ENCODE results near the gene CTDSPL. TPM values are rescaled to one million over a fixed set of nuclear protein-coding genes. Genes with fewer than 3 reads are reported as not detected.

The CTDSPL gene
- total RNA-seq, 1 donor from 2014 or later, result 20.4 TPM

DNA sequence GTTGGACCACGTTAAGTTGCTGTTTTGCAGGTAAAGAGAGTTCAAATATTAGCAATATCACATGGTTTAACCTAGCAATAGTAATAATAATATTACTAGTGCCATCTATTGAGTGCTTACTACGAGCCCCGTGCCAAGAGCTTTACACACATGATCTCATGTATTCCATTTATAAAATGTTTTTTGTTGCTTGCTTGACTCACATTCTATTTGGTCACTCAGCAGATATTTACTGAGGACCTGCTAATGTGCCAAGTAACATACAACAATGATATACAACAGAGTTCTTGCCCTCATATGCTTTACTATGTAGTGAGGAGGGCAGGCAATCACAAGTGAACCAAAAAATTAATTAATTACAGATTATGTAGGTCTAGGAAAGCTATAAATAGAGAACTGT, 36.7 kb downstream of the CTDSPL start:
- no peak overlapping the region for H3K4me3 ChIP-seq (ENCODE audit: low read length in 3 of 3)
- no peak overlapping the region for H3K9ac ChIP-seq (ENCODE audit: low read depth in 1 of 3, low read length in 3 of 3)
- H3K27me3 ChIP-seq (ENCODE audit: control insufficient read depth in 3 of 3, insufficient read depth in 3 of 3, low read length in 3 of 3), result no peaks in the 10 kb centered on the region
- H3K9me3 ChIP-seq (ENCODE audit: control insufficient read depth in 3 of 3, low read length in 3 of 3), result no peaks in the 10 kb centered on the region
- H3K27ac ChIP-seq (ENCODE audit: low read depth, low read length), result no peak overlapping the region
- peaks cover 13 to 29% (median 15%) of the 10 kb centered on the region in 3 donors for H3K4me1 ChIP-seq (ENCODE audit: control insufficient read depth in 3 of 3, insufficient read depth in 3 of 3, low read length in 3 of 3)
- no peaks in the 10 kb centered on the region for H3K36me3 ChIP-seq (ENCODE audit: control insufficient read depth in 3 of 3, insufficient read depth in 3 of 3, low read length in 3 of 3)

DNA sequence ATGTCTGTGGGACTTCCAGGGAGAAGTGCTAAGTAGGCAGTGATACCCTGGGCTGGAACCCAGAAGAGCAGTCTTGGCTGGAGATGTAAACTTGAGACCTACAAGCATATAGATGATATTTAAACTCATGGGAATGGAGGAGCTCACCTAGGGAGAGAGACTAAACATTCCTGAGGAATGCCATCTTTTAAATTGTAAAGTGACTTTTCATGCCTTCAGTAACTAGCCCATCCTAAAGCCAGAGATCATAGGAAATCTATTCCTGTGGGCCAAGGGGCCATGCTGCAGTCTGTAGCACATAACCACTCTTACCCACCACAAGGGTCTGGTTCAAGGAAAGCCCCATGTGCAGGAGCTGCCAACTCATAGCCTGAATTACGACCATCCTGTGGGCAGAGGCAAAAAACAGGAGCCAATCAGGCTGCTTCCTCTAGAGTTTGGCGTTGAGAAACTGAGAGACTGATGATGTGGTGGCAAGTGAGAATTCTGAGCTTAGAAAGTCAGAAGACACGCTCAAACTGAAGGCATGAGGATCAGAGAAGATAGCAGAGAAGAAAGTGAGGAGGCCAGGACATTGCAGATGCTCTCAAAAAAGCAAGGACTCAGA, 37.5 kb downstream of the CTDSPL start:
- no peaks in the 10 kb centered on the region for H3K9me3 ChIP-seq (ENCODE audit: control insufficient read depth in 3 of 3, low read length in 3 of 3)
- no peaks in the 10 kb centered on the region for H3K36me3 ChIP-seq (ENCODE audit: control insufficient read depth in 3 of 3, insufficient read depth in 3 of 3, low read length in 3 of 3)
- no peak overlapping the region for H3K4me3 ChIP-seq (ENCODE audit: low read length in 3 of 3)
- H3K4me1 ChIP-seq (ENCODE audit: control insufficient read depth in 3 of 3, insufficient read depth in 3 of 3, low read length in 3 of 3), result peaks cover 13 to 28% (median 16%) of the 10 kb centered on the region in 3 donors
- H3K27ac ChIP-seq (ENCODE audit: low read depth, low read length), result no peak overlapping the region
- H3K27me3 ChIP-seq (ENCODE audit: control insufficient read depth in 3 of 3, insufficient read depth in 3 of 3, low read length in 3 of 3), result no peaks in the 10 kb centered on the region
- H3K9ac ChIP-seq (ENCODE audit: low read depth in 1 of 3, low read length in 3 of 3), result no peak overlapping the region

- Histone ChIP-seq H3K36me3 (ENCODE audit: control insufficient read depth in 3 of 3, insufficient read depth in 3 of 3, low read length in 3 of 3) (no peaks in the 10 kb centered on the region), H3K4me3 (ENCODE audit: low read length in 3 of 3) (no peak overlapping the region), H3K27me3 (ENCODE audit: control insufficient read depth in 3 of 3, insufficient read depth in 3 of 3, low read length in 3 of 3) (no peaks in the 10 kb centered on the region), H3K9ac (ENCODE audit: low read depth in 1 of 3, low read length in 3 of 3) (no peak overlapping the region), H3K4me1 (ENCODE audit: control insufficient read depth in 3 of 3, insufficient read depth in 3 of 3, low read length in 3 of 3) (peaks cover 13 to 31% (median 21%) of the 10 kb centered on the region in 3 donors), H3K9me3 (ENCODE audit: control insufficient read depth in 3 of 3, low read length in 3 of 3) (no peaks in the 10 kb centered on the region), H3K27ac (ENCODE audit: low read depth, low read length) (no peak overlapping the region)
These were observed 38.1 kb downstream of the CTDSPL start for GRCh38 chr3:37899711-37900306.

DNA sequence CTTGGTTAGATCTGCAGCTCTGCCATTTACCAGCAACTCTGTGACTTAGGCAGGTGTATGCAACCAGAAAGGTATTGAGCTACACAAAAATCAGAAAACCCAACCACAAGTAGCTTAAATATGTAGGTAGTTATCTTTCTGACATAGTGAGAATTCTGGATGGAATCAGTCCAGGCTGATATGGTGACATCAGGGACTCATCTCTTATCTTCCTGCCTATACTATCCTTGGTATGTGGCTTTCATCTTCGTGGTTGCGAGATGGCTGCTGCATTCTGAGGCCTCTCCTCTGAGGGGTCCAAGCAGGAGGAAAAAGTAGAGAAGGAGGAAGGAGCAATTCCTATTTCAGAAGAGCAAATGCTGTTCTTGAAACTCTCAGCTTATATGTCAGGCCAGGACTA, 40.0 kb downstream of the CTDSPL start:
- H3K9me3 ChIP-seq (ENCODE audit: control insufficient read depth in 3 of 3, low read length in 3 of 3), result no peaks in the 10 kb centered on the region
- peaks cover 33 to 47% (median 36%) of the 10 kb centered on the region in 3 donors for H3K4me1 ChIP-seq (ENCODE audit: control insufficient read depth in 3 of 3, insufficient read depth in 3 of 3, low read length in 3 of 3)
- no peak overlapping the region for H3K27ac ChIP-seq (ENCODE audit: low read depth, low read length)
- no peak overlapping the region for H3K4me3 ChIP-seq (ENCODE audit: low read length in 3 of 3)
- H3K36me3 ChIP-seq (ENCODE audit: control insufficient read depth in 3 of 3, insufficient read depth in 3 of 3, low read length in 3 of 3), result no peaks in the 10 kb centered on the region
- no peak overlapping the region for H3K9ac ChIP-seq (ENCODE audit: low read depth in 1 of 3, low read length in 3 of 3)
- H3K27me3 ChIP-seq (ENCODE audit: control insufficient read depth in 3 of 3, insufficient read depth in 3 of 3, low read length in 3 of 3), result no peaks in the 10 kb centered on the region

GRCh38 chr3:37902674-37903073, 41.0 kb downstream of the CTDSPL start:
- Histone ChIP-seq H3K9me3 (ENCODE audit: control insufficient read depth in 3 of 3, low read length in 3 of 3) (no peaks in the 10 kb centered on the region), H3K36me3 (ENCODE audit: control insufficient read depth in 3 of 3, insufficient read depth in 3 of 3, low read length in 3 of 3) (no peaks in the 10 kb centered on the region), H3K4me3 (ENCODE audit: low read length in 3 of 3) (no peak overlapping the region), H3K9ac (ENCODE audit: low read depth in 1 of 3, low read length in 3 of 3) (no peak overlapping the region), H3K27ac (ENCODE audit: low read depth, low read length) (no peak overlapping the region), H3K27me3 (ENCODE audit: control insufficient read depth in 3 of 3, insufficient read depth in 3 of 3, low read length in 3 of 3) (no peaks in the 10 kb centered on the region), H3K4me1 (ENCODE audit: control insufficient read depth in 3 of 3, insufficient read depth in 3 of 3, low read length in 3 of 3) (peaks cover 36 to 48% (median 40%) of the 10 kb centered on the region in 3 donors)

GRCh38 chr3:37903320-37903719, 41.6 kb downstream of the CTDSPL start:
- no peaks in the 10 kb centered on the region for H3K27me3 ChIP-seq (ENCODE audit: control insufficient read depth in 3 of 3, insufficient read depth in 3 of 3, low read length in 3 of 3)
- H3K9me3 ChIP-seq (ENCODE audit: control insufficient read depth in 3 of 3, low read length in 3 of 3), result no peaks in the 10 kb centered on the region
- H3K4me3 ChIP-seq (ENCODE audit: low read length in 3 of 3), result no peak overlapping the region
- H3K27ac ChIP-seq (ENCODE audit: low read depth, low read length), result no peak overlapping the region
- peaks cover 30 to 43% (median 38%) of the 10 kb centered on the region in 3 donors for H3K4me1 ChIP-seq (ENCODE audit: control insufficient read depth in 3 of 3, insufficient read depth in 3 of 3, low read length in 3 of 3)
- no peak overlapping the region for H3K9ac ChIP-seq (ENCODE audit: low read depth in 1 of 3, low read length in 3 of 3)
- H3K36me3 ChIP-seq (ENCODE audit: control insufficient read depth in 3 of 3, insufficient read depth in 3 of 3, low read length in 3 of 3), result no peaks in the 10 kb centered on the region

- Histone ChIP-seq H3K4me1 (ENCODE audit: control insufficient read depth in 3 of 3, insufficient read depth in 3 of 3, low read length in 3 of 3) (peaks cover 28 to 41% (median 35%) of the 10 kb centered on the region in 3 donors), H3K27ac (ENCODE audit: low read depth, low read length) (no peak overlapping the region), H3K4me3 (ENCODE audit: low read length in 3 of 3) (no peak overlapping the region), H3K27me3 (ENCODE audit: control insufficient read depth in 3 of 3, insufficient read depth in 3 of 3, low read length in 3 of 3) (no peaks in the 10 kb centered on the region), H3K9me3 (ENCODE audit: control insufficient read depth in 3 of 3, low read length in 3 of 3) (no peaks in the 10 kb centered on the region), H3K36me3 (ENCODE audit: control insufficient read depth in 3 of 3, insufficient read depth in 3 of 3, low read length in 3 of 3) (no peaks in the 10 kb centered on the region), H3K9ac (ENCODE audit: low read depth in 1 of 3, low read length in 3 of 3) (no peak overlapping the region)
These were observed 42.1 kb downstream of the CTDSPL start for GRCh38 chr3:37903734-37904133.

- Histone ChIP-seq H3K27me3 (ENCODE audit: control insufficient read depth in 3 of 3, insufficient read depth in 3 of 3, low read length in 3 of 3) (no peaks in the 10 kb centered on the region), H3K36me3 (ENCODE audit: control insufficient read depth in 3 of 3, insufficient read depth in 3 of 3, low read length in 3 of 3) (no peaks in the 10 kb centered on the region), H3K9me3 (ENCODE audit: control insufficient read depth in 3 of 3, low read length in 3 of 3) (no peaks in the 10 kb centered on the region), H3K4me1 (ENCODE audit: control insufficient read depth in 3 of 3, insufficient read depth in 3 of 3, low read length in 3 of 3) (peaks cover 28 to 34% (median 34%) of the 10 kb centered on the region in 3 donors), H3K27ac (ENCODE audit: low read depth, low read length) (peak overlapping the region; percentile 37), H3K9ac (ENCODE audit: low read depth in 1 of 3, low read length in 3 of 3) (no peak overlapping the region), H3K4me3 (ENCODE audit: low read length in 3 of 3) (no peak overlapping the region)
These were observed 42.9 kb downstream of the CTDSPL start for GRCh38 chr3:37904601-37905000.

- Histone ChIP-seq H3K4me3 (ENCODE audit: low read length in 3 of 3) (no peak overlapping the region), H3K27me3 (ENCODE audit: control insufficient read depth in 3 of 3, insufficient read depth in 3 of 3, low read length in 3 of 3) (no peaks in the 10 kb centered on the region), H3K27ac (ENCODE audit: low read depth, low read length) (no peak overlapping the region), H3K4me1 (ENCODE audit: control insufficient read depth in 3 of 3, insufficient read depth in 3 of 3, low read length in 3 of 3) (peaks cover 28 to 34% (median 34%) of the 10 kb centered on the region in 3 donors), H3K9me3 (ENCODE audit: control insufficient read depth in 3 of 3, low read length in 3 of 3) (no peaks in the 10 kb centered on the region), H3K9ac (ENCODE audit: low read depth in 1 of 3, low read length in 3 of 3) (no peak overlapping the region), H3K36me3 (ENCODE audit: control insufficient read depth in 3 of 3, insufficient read depth in 3 of 3, low read length in 3 of 3) (no peaks in the 10 kb centered on the region)
These were observed 43.7 kb downstream of the CTDSPL start for GRCh38 chr3:37905346-37905745.

DNA sequence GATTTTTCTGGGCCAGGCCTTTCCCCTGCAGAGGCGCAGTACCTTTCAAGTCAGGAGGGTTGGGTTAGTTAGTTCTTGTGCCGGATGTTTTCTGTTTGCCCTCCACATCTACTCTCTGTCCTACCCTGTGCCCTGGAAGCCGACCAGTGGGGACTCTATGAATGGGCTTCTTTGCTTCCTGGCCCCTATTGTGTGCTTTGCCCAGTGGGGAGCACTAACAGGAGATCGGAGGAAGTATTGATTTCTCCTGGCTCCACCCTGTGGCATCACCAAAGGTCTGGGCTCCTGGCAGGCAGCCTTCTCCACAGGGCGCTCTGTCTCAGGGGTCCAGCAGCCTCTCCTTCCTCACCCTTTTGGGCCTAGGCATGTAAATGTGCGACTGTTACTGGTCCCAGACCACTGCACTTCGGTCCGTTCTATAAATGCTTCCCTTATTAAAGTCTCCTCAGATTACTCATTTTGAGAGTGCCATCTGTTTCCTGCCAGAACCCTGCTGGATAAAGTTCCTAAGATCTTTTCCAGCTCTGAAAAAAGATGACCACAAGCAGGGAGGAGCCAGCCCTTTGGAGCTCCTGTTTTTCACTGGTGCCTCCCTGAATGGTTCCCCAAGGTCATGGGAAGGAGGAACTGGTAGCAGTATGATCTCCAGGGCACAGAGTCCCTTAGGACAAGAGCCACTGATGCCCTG, 44.5 kb downstream of the CTDSPL start:
- Histone ChIP-seq H3K4me1 (ENCODE audit: control insufficient read depth in 3 of 3, insufficient read depth in 3 of 3, low read length in 3 of 3) (peaks cover 28 to 32% (median 32%) of the 10 kb centered on the region in 3 donors), H3K4me3 (ENCODE audit: low read length in 3 of 3) (peak overlapping the region in 1 of 3 donors; percentile 23), H3K9ac (ENCODE audit: low read depth in 1 of 3, low read length in 3 of 3) (peak overlapping the region in 1 of 3 donors; percentile 10), H3K27ac (ENCODE audit: low read depth, low read length) (peak overlapping the region; percentile 46), H3K9me3 (ENCODE audit: control insufficient read depth in 3 of 3, low read length in 3 of 3) (no peaks in the 10 kb centered on the region), H3K27me3 (ENCODE audit: control insufficient read depth in 3 of 3, insufficient read depth in 3 of 3, low read length in 3 of 3) (no peaks in the 10 kb centered on the region), H3K36me3 (ENCODE audit: control insufficient read depth in 3 of 3, insufficient read depth in 3 of 3, low read length in 3 of 3) (no peaks in the 10 kb centered on the region)
